Activated naive CD8-positive, alpha-beta T cell treated with anti-CD3 and anti-CD28 coated beads, Interleukin-2, amount 50 U/mL, for 24 hours (primary cell): Measurements from ENCODE around the gene KLHDC10.

ENCODE experiments used
- ATAC-seq: fragments of 150-1000 bp; cut with Tn5 transposase; one replicate; pipeline ENCODE4 v1.10.0; 2021
- DNase-seq: peaks from one replicate; pipeline ENCODE4 v3.0.0; 2021
- H3K27ac Mint-ChIP-seq: one replicate; pipeline ENCODE4 v1.8.0; 2021; ENCODE audit warnings: mild to moderate bottlenecking, mixed read lengths
- H3K27me3 Mint-ChIP-seq: one replicate; pipeline ENCODE4 v1.8.0; 2021; ENCODE audit warnings: mixed read lengths
- H3K36me3 Mint-ChIP-seq: one replicate; pipeline ENCODE4 v1.8.0; 2021; ENCODE audit warnings: low read depth, mixed read lengths
- H3K4me1 Mint-ChIP-seq: one replicate; pipeline ENCODE4 v1.8.0; 2021; ENCODE audit warnings: mixed read lengths
- H3K4me3 Mint-ChIP-seq: one replicate; pipeline ENCODE4 v1.8.0; 2021; ENCODE audit warnings: mild to moderate bottlenecking, moderate library complexity, mixed read lengths
- H3K9me3 Mint-ChIP-seq: one replicate; pipeline ENCODE4 v1.8.0; 2021; ENCODE audit warnings: mixed read lengths

Gene KLHDC10

DNA sequence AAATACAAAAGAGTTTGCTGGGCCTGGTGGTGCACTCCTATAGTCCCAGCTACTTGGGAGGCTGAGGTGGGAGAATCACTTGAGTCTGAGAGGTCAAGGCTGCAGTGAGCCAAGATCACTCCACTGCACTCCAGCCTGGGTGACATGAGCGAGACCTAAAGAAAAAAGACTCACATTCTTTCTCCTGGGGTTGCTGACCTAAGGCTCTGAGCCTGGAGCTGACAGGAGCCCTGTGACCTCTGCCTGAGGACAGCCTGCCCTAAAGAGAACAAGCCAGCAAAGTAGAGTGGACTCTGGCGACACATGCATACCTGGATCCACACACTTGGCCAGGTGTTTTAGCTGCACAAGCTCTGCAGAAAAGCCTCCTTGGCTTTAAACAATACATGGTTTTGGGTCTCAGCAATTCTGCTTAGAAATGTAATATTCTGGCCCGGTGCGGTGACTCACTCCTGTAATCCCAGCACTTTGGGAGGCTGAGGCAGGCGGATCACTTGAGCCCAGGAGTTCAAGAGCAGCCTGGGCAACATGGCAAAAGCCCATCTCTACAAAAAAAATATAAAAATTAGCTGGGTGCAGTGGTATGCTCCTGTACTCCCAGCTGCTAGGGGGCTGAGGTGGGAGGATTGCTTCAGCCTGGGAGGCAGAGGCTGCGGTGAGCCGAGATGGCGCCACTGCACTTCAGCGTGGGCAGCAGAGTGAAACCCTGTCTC lies 76.5 kb downstream of the KLHDC10 start:
- peaks cover 7% of the 10 kb centered on the region for H3K4me1 Mint-ChIP-seq

DNA sequence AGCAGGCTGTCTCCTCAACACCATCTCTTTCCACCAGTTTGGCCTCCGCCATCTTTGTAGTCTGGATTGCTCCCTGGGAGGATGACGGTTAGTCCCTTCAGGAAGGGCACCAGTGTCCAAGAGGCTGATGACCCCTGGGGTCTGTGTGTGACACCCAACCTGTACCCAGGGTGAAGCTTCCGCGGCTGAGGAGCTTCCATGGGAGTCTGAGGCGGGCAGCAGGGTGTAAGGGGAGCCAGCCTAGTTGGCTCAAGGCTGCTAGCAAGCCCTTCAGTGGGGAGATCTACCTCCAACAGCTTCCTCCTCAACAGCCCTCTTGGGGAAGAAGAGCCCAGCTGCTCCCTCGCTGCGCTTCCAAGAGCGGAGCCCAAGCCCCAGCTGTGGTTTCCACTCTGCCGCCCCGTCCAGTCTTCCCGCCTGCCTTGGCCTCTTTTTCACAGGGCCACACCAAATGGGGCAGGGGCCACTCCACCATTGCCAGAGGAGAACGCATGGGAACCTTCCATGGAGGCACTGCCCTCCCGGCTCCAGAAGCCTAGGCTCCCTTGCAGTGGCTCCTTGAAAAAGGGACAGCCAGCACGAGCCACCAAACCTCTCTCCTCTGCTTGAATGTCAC lies 77.5 kb downstream of the KLHDC10 start:
- Mint-ChIP-seq H3K27me3 (peaks cover 5% of the 10 kb centered on the region), H3K4me1 (peaks cover 7% of the 10 kb centered on the region), H3K36me3 (no peaks in the 10 kb centered on the region), H3K4me3 (no peak overlapping the region), H3K27ac (no peak overlapping the region), H3K9me3 (no peaks in the 10 kb centered on the region)
- no peak for DNase-seq
- no peak for ATAC-seq

More for the DNA sequence above, 76.5 kb downstream of the KLHDC10 start:
- H3K36me3 Mint-ChIP-seq = no peaks in the 10 kb centered on the region
- no peak overlapping the region for H3K27ac Mint-ChIP-seq
- no peak for DNase-seq
- no peak overlapping the region for H3K4me3 Mint-ChIP-seq
- H3K27me3 Mint-ChIP-seq = peaks cover 5% of the 10 kb centered on the region
- H3K9me3 Mint-ChIP-seq = no peaks in the 10 kb centered on the region
- ATAC-seq = no peak

DNA sequence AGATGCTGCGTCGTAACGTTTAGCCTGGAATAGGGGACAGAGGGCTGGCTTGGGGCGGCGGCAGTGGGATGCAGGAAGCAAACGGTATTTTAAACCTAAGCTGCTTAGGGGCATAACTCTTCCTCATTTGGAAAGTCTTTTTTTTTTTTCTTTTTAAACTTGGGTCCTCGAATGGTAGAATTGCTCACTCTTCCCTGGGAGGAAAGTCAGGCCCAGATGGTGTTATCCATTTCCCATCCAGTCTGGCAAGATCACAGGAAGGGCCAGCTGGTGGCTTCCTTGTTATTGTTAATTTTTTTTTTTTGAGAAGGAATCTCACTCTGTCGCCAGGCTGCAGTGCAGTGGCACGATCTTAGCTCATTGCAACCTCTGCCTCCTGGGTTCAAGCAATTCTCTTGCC lies 78.2 kb downstream of the KLHDC10 start:
- Mint-ChIP-seq H3K9me3 (no peaks in the 10 kb centered on the region), H3K27ac (no peak overlapping the region), H3K4me3 (no peak overlapping the region), H3K36me3 (no peaks in the 10 kb centered on the region), H3K27me3 (peaks cover 5% of the 10 kb centered on the region), H3K4me1 (peaks cover 7% of the 10 kb centered on the region)
- DNase-seq = no peak
- no peak for ATAC-seq

DNA sequence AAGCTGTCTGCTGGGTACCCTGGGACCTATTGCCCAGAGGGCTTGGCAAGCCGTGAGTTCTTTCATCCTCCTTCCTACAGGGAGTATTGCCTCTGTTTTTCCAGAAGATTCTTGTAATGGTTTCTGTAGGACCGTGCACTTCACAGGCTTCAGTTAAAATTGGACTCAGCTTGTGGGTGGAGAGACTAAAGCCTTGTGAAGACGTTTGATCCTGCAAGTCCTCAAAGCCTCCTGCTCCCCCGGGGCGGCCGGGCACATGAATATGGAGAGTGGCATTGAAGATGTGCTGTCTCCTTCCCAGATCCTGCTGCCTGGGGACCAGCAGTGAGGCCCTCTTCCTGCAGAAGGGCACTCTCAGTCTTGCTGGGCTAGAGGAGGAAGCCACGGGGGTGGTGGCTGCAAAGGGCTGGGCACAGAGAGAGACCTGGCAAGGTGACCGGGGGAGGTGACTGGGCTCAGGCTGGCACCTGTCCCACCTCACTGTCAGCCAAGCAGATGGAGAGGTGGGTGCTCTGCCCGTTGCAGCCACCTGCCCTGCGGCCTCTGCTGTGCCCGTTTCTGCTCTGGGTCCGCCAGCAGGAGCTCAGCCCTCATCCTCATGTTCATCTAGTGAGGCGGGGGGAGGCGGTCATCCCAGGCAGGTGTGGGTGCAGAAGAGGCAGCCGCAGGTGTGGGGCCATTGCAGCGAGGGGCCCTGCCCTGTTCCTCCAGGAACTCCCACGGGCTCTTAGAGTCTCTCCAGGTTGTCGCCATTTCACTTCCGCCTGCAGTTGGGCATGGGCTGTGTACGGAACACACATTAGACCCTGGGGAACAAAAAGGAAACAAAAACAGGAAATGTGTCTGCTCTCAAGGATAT lies 79.2 kb downstream of the KLHDC10 start:
- Mint-ChIP-seq H3K4me1 (peaks cover 7% of the 10 kb centered on the region), H3K4me3 (no peak overlapping the region), H3K9me3 (no peaks in the 10 kb centered on the region), H3K36me3 (no peaks in the 10 kb centered on the region), H3K27ac (no peak overlapping the region), H3K27me3 (peaks cover 7% of the 10 kb centered on the region)
- DNase-seq (no peak), ATAC-seq (no peak)

GRCh38 chr7:130150587-130150986 lies 80.3 kb downstream of the KLHDC10 start:
- Mint-ChIP-seq H3K27me3 (peaks cover 7% of the 10 kb centered on the region), H3K27ac (no peak overlapping the region), H3K9me3 (no peaks in the 10 kb centered on the region), H3K4me1 (peaks cover 7% of the 10 kb centered on the region), H3K4me3 (no peak overlapping the region), H3K36me3 (no peaks in the 10 kb centered on the region)
- ATAC-seq = no peak
- no peak for DNase-seq

GRCh38 chr7:130151591-130152492 lies 81.5 kb downstream of the KLHDC10 start:
- H3K4me1 Mint-ChIP-seq = peaks cover 5% of the 10 kb centered on the region
- H3K4me3 Mint-ChIP-seq = no peak overlapping the region
- H3K36me3 Mint-ChIP-seq = peaks cover under 1% of the 10 kb centered on the region
- no peaks in the 10 kb centered on the region for H3K9me3 Mint-ChIP-seq
- ATAC-seq (no peak), DNase-seq (no peak)
- H3K27me3 Mint-ChIP-seq = peaks cover 7% of the 10 kb centered on the region
- no peak overlapping the region for H3K27ac Mint-ChIP-seq

DNA sequence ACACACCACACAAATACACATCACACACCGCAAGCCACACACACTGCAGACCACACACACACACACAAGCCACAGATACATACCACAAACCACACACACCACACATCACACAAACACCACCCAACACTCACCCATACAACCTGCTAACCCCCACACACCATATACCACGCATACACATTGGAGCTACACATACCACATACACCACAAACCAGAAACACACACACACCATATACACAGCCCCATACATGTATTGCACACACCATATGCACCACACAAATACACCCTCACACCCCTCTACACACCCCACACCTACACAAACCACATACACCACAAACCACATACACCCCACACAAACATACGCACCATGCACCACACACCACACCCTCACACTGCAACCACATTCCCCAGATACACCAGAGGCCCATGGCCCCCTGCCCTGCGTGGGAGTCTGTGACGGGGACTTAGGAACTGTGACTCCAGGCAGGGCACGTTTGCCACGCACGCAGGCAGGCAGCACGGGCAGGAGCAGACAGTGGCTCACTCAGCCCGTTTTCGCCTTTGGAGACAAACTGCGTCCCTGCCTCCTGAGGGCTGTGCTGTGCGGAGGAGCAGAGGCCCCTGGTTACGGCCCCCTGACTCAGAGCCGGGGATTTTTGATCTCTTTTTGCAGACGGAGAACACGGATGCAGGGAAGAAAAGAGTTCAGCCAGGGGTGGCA lies 82.3 kb downstream of the KLHDC10 start:
- no peaks in the 10 kb centered on the region for H3K9me3 Mint-ChIP-seq
- H3K4me3 Mint-ChIP-seq = no peak overlapping the region
- no peak overlapping the region for H3K27ac Mint-ChIP-seq
- ATAC-seq (no peak), DNase-seq (no peak)
- peaks cover 5% of the 10 kb centered on the region for H3K36me3 Mint-ChIP-seq
- peaks cover 7% of the 10 kb centered on the region for H3K27me3 Mint-ChIP-seq
- H3K4me1 Mint-ChIP-seq = peaks cover 5% of the 10 kb centered on the region

DNA sequence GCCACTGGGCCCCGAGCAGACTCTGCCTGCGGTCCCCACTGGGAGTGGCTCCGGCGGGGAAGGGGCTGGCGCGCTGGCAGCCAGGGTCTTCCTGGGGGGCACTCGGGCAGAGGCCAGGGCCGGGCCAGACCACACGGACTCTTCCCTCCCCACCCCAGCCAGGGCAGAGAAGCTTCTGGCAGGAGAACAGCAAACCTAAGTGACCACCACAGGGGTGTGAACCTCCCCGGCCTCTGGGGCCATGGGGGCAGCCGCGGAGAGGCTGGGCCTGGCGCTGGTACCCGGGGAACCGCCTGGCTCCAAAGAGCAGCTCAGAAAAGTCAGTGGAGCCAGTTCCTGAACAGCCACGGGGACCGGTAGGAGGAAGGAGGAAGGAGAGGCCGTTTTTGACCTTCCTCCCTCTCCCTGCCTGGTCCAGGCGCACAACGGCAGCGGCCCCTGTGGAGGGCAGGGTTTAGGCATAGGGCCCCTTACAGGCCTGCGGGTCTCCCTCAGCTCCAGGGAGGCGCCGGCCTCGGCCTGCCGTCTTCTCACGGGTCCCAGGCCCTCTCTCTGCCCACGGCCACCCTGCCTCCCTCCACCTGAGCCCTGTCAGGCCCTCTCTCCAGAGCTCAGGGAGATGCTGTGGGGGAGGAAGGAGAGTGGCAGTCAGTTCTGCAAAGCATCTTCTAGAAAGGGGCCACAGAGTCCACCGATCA lies 83.0 kb downstream of the KLHDC10 start:
- Mint-ChIP-seq H3K4me3 (no peak overlapping the region), H3K9me3 (no peaks in the 10 kb centered on the region), H3K36me3 (peaks cover 12% of the 10 kb centered on the region), H3K4me1 (peaks cover 5% of the 10 kb centered on the region), H3K27me3 (peaks cover 7% of the 10 kb centered on the region), H3K27ac (no peak overlapping the region)
- ATAC-seq (no peak), DNase-seq (no peak)

DNA sequence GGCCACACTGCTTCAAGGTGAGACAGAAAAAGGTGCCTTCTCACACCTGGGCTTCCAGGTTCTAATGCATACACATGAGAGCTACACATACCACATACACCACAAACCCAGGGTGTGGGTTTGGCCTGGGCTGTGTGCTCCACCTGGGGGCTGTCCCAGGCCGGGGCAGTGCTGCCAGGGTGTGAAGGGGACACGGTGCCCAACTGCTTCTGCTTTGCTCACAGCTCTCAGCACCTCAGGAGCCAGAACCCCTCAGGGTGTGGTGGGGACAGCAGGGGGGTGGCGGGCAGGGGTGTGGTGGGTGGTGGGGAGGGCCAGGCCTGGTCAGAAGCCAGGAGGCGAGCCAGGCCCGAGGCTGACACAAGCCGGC lies 83.8 kb downstream of the KLHDC10 start:
- peaks cover 5% of the 10 kb centered on the region for H3K4me1 Mint-ChIP-seq
- DNase-seq (no peak), ATAC-seq (no peak)
- H3K27me3 Mint-ChIP-seq = peaks cover 7% of the 10 kb centered on the region
- H3K4me3 Mint-ChIP-seq = no peak overlapping the region
- H3K27ac Mint-ChIP-seq = no peak overlapping the region
- H3K36me3 Mint-ChIP-seq = peaks cover 16% of the 10 kb centered on the region
- no peaks in the 10 kb centered on the region for H3K9me3 Mint-ChIP-seq

DNA sequence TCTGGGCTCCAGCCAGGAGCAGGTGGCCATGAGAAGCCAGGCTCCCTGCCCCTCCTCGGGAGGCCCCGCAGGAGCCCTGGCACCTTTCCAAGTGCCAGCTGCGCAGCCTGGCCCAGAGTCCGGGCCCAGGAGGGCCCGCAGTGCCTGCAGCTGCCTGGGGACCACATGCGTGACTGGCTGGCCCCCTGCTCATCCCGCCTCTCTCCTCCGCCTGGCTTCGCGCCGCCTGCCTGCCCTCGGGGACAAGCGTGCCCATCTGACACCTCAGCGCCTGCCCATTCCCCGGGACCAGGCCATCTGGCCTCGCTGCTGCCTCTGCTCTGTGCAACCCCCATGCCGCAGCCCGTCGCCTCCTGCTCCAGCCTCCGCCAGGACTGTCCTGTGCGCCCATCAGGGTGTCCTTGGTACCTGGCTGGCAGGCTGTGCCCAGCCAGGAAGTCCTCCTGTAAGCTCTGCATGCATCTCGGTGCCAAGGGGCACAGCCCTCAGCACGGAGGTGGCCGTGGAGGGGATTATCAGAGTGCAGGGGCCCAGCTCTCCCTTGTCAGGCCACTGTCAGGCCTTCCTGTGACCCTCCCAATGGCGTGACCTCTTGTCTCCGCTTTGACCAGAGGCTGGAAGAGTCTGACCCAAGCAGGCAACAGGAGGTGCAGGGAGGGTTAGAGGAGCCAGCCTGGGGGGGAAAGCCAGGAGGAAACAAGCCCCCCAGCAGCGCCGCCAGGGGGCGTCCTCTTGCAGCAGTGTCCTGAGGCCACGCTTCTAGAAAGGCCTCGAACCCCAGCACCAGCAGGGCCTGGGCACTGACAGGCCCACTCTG lies 84.4 kb downstream of the KLHDC10 start:
- Mint-ChIP-seq H3K9me3 (no peaks in the 10 kb centered on the region), H3K4me3 (no peak overlapping the region), H3K36me3 (peaks cover 21% of the 10 kb centered on the region), H3K4me1 (peaks cover 5% of the 10 kb centered on the region), H3K27me3 (peaks cover 5% of the 10 kb centered on the region), H3K27ac (no peak overlapping the region)
- ATAC-seq = no peak
- no peak for DNase-seq

DNA sequence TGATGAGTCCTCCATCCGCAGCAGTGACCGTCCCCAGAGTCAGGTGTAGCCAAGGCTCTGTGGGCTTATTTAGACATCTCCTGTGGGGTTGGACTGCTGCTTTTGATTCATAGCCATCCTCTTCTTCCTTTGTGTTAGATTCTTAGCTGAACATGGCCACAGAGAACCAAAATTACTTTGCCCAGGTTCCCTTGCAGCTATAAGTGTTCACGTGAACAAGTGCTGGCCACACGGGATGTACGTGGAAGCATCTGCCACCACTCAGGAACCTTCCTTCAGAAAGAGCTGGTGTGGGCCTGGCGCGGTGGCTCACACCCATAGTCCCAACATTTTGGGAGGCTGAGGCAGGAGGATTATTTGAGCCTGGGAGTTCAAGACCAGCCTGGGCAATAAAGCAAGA lies 85.8 kb downstream of the KLHDC10 start:
- no peak overlapping the region for H3K4me3 Mint-ChIP-seq
- H3K4me1 Mint-ChIP-seq = no peaks in the 10 kb centered on the region
- H3K36me3 Mint-ChIP-seq = peaks cover 35% of the 10 kb centered on the region
- DNase-seq = no peak
- H3K27me3 Mint-ChIP-seq = peaks cover 2% of the 10 kb centered on the region
- ATAC-seq = no peak
- no peaks in the 10 kb centered on the region for H3K9me3 Mint-ChIP-seq
- no peak overlapping the region for H3K27ac Mint-ChIP-seq

DNA sequence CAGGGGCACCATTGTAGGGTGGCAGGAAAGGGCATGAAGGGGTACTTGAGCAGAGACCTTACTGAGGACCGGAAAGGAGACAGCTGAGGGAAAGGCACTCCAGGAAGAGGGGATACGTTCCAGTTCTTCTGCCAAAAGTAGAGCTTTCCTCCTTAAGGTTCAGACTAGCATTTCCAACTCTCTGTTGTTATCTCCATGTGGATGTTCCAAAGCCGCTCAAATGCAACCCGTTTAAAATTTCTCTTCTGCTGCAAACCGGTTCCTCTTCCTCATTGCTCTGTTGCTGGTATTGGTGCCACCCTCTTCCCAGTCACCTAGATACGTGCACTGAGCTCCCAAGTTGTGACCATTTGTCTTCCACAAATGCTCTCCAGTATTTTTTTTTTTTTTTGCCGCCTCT lies 87.4 kb downstream of the KLHDC10 start:
- Mint-ChIP-seq H3K4me3 (no peak overlapping the region), H3K27me3 (peaks cover 2% of the 10 kb centered on the region), H3K4me1 (no peaks in the 10 kb centered on the region), H3K9me3 (no peaks in the 10 kb centered on the region), H3K27ac (no peak overlapping the region), H3K36me3 (peaks cover 49% of the 10 kb centered on the region)
- DNase-seq = no peak
- ATAC-seq = no peak

DNA sequence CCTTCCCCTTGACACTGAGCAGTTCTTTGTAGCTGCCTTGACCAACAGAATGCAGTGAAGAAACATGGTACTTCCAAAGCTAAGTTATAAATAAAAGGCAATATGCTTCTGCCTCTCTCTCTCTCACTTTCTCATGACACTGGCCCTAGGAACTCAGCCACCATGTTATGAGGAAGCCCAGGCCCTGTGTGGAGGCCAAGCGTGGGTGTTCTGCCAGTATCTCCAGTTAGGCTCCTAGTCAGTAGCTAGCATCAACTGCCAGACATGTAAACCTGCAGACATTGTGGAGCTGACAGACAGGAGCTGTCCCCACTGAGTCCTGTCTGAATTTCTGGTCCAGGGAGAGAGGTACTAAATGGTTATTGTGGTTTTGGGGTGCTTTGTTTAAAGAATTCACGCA lies 89.7 kb downstream of the KLHDC10 start:
- Mint-ChIP-seq H3K27ac (no peak overlapping the region), H3K9me3 (no peaks in the 10 kb centered on the region)

More for the DNA sequence above, 89.7 kb downstream of the KLHDC10 start:
- Mint-ChIP-seq H3K36me3 (peaks cover 66% of the 10 kb centered on the region), H3K4me3 (no peak overlapping the region), H3K4me1 (no peaks in the 10 kb centered on the region), H3K27me3 (no peaks in the 10 kb centered on the region)
- ATAC-seq (no peak), DNase-seq (no peak)
